DND-41 (cell line): ENCODE measurements around the gene TTC39B.

Source experiments
- ATAC-seq: fragments of 200-7000 bp; cut with Tn5 transposase; 3 replicates; pipeline ENCODE4 v1.9.1; 2021; ENCODE audit warnings: low read depth; ENCODE audit not compliant: insufficient read depth
- DNase-seq: peaks from one replicate; pipeline ENCODE4 v3.0.0-alpha.2; 2020
- H2AFZ ChIP-seq: 2 replicates; pipeline ENCODE4 v1.6.0; 2012; ENCODE audit warnings: low read depth, low read length
- H3K27ac ChIP-seq: 2 replicates; pipeline ENCODE4 v1.5.1; 2012; ENCODE audit warnings: low read length, inconsistent platforms
- H3K27me3 ChIP-seq: fragments of 200-600 bp; sonication (generic); 2 replicates; pipeline ENCODE4 v1.6.0; 2012; ENCODE audit warnings: low read length, mild to moderate bottlenecking, inconsistent platforms; ENCODE audit not compliant: insufficient read depth, poor library complexity
- H3K36me3 ChIP-seq: 2 replicates; pipeline ENCODE4 v1.5.1; 2012; ENCODE audit warnings: low read length, inconsistent platforms; ENCODE audit not compliant: insufficient read depth
- H3K4me1 ChIP-seq: 2 replicates; pipeline ENCODE4 v1.5.1; 2012; ENCODE audit warnings: mild to moderate bottlenecking, low read length; ENCODE audit not compliant: insufficient read depth
- H3K4me2 ChIP-seq: 2 replicates; pipeline ENCODE4 v1.6.0; 2012; ENCODE audit warnings: mild to moderate bottlenecking, moderate library complexity, low read length, inconsistent platforms; ENCODE audit not compliant: insufficient read depth
- H3K4me3 ChIP-seq, 2 experiments: fragments of 200-600 bp in 1 of 2; shearing (Covaris generic) in 1 of 2; 2 replicates each; pipeline ENCODE4 v1.5.1; 2012 to 2016; ENCODE audit warnings: inconsistent platforms in 2 of 2, low read length in 2 of 2, mild to moderate bottlenecking in 2 of 2, low read depth in 1 of 2, moderate library complexity in 1 of 2
- H3K79me2 ChIP-seq: 2 replicates; pipeline ENCODE4 v1.6.0; 2012; ENCODE audit warnings: low read length, inconsistent platforms; ENCODE audit not compliant: insufficient read depth
- H3K9ac ChIP-seq: 2 replicates; pipeline ENCODE4 v1.6.0; 2012; ENCODE audit warnings: low read depth, mild to moderate bottlenecking, inconsistent platforms, low read length, moderate library complexity
- H3K9me3 ChIP-seq: 2 replicates; pipeline ENCODE4 v1.5.1; 2012; ENCODE audit warnings: low read length, moderate library complexity, mild to moderate bottlenecking, inconsistent platforms; ENCODE audit not compliant: insufficient read depth, severe bottlenecking
- H4K20me1 ChIP-seq: 2 replicates; pipeline ENCODE4 v1.6.0; 2012; ENCODE audit warnings: low read length; ENCODE audit not compliant: insufficient read depth
- EZH2 ChIP-seq: IDR thresholded peaks from 3 replicates; pipeline ENCODE4 v1.6.1; 2012; ENCODE audit warnings: borderline replicate concordance, low read depth, mild to moderate bottlenecking, moderate library complexity, low read length, inconsistent platforms; ENCODE audit not compliant: severe bottlenecking
- TF ChIP-seq, protein P1 (sequence below): IDR thresholded peaks from 2 replicates; pipeline ENCODE4 v1.5.1; 2012; ENCODE audit warnings: borderline replicate concordance, low read length, moderate library complexity, mild to moderate bottlenecking; ENCODE audit not compliant: poor library complexity, severe bottlenecking; ENCODE audit errors: extremely low read depth

Gene TTC39B

DNA sequence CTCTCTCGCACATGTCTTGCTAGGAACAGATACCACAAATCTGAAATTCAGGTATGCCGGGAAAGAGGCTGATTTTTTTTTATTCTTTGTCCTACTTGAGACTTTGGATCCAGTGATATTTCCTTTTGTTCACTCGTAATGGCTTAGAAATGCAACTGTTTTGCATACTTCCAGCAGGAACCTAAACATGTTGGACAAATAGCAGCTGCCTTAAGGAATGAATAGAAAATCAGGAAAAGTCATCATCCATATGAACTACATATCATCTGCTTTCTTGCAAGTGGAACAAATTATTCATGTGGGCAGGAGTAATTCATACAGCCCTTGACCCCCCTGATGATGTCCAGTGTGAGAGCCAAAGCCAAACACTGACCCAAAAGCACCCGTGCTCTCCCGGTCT, 17.4 kb downstream of the TTC39B start:
- TF ChIP-seq EZH2, result no peak
- TF ChIP-seq, protein P1, sequence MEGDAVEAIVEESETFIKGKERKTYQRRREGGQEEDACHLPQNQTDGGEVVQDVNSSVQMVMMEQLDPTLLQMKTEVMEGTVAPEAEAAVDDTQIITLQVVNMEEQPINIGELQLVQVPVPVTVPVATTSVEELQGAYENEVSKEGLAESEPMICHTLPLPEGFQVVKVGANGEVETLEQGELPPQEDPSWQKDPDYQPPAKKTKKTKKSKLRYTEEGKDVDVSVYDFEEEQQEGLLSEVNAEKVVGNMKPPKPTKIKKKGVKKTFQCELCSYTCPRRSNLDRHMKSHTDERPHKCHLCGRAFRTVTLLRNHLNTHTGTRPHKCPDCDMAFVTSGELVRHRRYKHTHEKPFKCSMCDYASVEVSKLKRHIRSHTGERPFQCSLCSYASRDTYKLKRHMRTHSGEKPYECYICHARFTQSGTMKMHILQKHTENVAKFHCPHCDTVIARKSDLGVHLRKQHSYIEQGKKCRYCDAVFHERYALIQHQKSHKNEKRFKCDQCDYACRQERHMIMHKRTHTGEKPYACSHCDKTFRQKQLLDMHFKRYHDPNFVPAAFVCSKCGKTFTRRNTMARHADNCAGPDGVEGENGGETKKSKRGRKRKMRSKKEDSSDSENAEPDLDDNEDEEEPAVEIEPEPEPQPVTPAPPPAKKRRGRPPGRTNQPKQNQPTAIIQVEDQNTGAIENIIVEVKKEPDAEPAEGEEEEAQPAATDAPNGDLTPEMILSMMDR, result no peak
- Histone ChIP-seq H2AFZ (no peak overlapping the region), H3K79me2 (no peaks in the 10 kb centered on the region), H3K36me3 (no peaks in the 10 kb centered on the region), H3K4me2 (no peak overlapping the region), H3K4me3 (no peak overlapping the region), H3K4me1 (peaks cover 7% of the 10 kb centered on the region), H3K9me3 (no peaks in the 10 kb centered on the region), H3K9ac (no peak overlapping the region), H3K27me3 (no peaks in the 10 kb centered on the region), H3K27ac (no peak overlapping the region), H4K20me1 (no peaks in the 10 kb centered on the region)
- ATAC-seq (no peak), DNase-seq (no peak)

DNA sequence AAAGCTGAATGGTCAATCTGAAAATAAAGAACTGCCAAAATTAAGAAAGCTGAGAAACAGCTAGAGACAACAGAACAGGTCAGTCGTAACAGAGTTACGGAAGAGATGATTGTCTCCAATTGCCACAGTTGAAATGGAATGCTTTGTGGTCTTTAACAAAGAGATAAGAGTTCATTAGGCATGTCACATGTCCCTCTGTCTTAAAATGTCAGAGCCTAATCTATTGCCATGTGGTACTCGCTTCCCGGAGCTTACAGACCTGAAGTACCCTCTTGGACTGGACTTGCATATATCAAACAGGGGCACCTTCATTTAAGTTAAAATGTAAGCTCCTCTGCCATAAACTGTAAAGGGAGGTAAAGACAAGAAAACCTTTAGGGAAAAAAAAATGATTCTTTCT, 19.7 kb downstream of the TTC39B start:
- Histone ChIP-seq H3K9ac (no peak overlapping the region), H3K27me3 (no peaks in the 10 kb centered on the region), H3K9me3 (no peaks in the 10 kb centered on the region), H3K36me3 (no peaks in the 10 kb centered on the region), H3K4me2 (no peak overlapping the region), H3K4me3 (no peak overlapping the region), H4K20me1 (no peaks in the 10 kb centered on the region), H2AFZ (no peak overlapping the region), H3K4me1 (no peaks in the 10 kb centered on the region), H3K79me2 (no peaks in the 10 kb centered on the region), H3K27ac (no peak overlapping the region)
- TF ChIP-seq EZH2, result no peak
- TF ChIP-seq, protein P1, result no peak
- DNase-seq (no peak), ATAC-seq (no peak)

DNA sequence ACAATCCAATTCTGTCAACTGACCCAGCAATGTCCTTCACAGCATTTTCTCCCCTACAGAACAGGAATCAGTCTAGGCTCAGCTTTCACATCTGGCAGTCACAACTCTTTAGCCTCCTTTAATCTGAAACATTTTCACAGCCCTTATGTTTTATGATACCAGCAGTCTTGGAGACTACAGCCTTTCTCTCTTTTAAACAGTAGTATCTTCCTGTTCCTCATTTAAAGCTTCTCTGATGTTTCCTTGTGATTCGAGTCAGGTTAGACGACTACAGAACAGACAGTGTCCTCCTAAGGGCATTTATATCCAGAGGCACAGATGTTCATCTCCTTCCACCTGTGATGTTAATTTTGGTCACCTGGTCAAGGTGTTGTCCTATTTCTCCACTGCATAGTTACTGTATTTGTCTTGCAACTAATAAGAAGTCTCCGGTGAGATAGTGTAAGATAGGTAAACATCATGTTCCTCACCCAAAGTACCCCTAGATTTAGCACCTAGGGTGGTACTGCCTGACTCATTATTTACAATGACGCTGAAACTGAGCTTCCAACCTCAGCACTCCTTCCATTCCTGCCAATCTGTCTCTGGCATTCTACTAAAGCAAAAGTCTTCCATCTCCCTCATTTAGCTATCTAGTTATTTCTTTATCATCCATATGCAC, 20.7 kb downstream of the TTC39B start:
- Histone ChIP-seq H3K79me2 (no peaks in the 10 kb centered on the region), H3K27me3 (no peaks in the 10 kb centered on the region), H2AFZ (no peak overlapping the region), H3K9me3 (no peaks in the 10 kb centered on the region), H3K4me1 (no peaks in the 10 kb centered on the region), H3K36me3 (no peaks in the 10 kb centered on the region), H3K9ac (no peak overlapping the region), H4K20me1 (no peaks in the 10 kb centered on the region), H3K4me3 (no peak overlapping the region), H3K4me2 (no peak overlapping the region), H3K27ac (no peak overlapping the region)
- TF ChIP-seq EZH2, result no peak
- TF ChIP-seq, protein P1, result no peak
- ATAC-seq (no peak), DNase-seq (no peak)
